GM23338 (cell line): Measurements from ENCODE around the gene OR1D5. TPM values are rescaled to one million over a fixed set of nuclear protein-coding genes. Genes with fewer than 3 reads are reported as not detected.

Source experiments
- ATAC-seq: fragments of 200-7000 bp; cut with Tn5 transposase; 3 replicates; pipeline ENCODE4 v1.9.1; 2020
- DNase-seq: peaks from one replicate; pipeline ENCODE4 v3.0.0-alpha.2; 2015; ENCODE audit warnings: low spot score
- H2AFZ ChIP-seq: fragments of 200-600 bp; sonication (generic); 2 replicates; pipeline ENCODE4 v1.8.0; 2016; ENCODE audit warnings: antibody characterized with exemption, mild to moderate bottlenecking, moderate library complexity
- H3F3A ChIP-seq: fragments of 200-600 bp; sonication (generic); replicated peaks from 2 replicates; pipeline ENCODE4 v1.8.0; 2017; ENCODE audit warnings: antibody characterized with exemption, mixed run types, low read depth
- H3K27ac ChIP-seq: fragments of 200-600 bp; sonication (generic); 2 replicates; pipeline ENCODE4 v1.6.1; 2016; ENCODE audit warnings: low read depth
- H3K27me3 ChIP-seq: fragments of 200-600 bp; sonication (generic); 2 replicates; pipeline ENCODE4 v1.8.0; 2016; ENCODE audit warnings: mild to moderate bottlenecking, mixed run types, moderate library complexity; ENCODE audit not compliant: insufficient read depth
- H3K36me3 ChIP-seq: fragments of 200-600 bp; sonication (generic); 2 replicates; pipeline ENCODE4 v1.8.0; 2016; ENCODE audit warnings: mild to moderate bottlenecking; ENCODE audit not compliant: insufficient read depth
- H3K4me1 ChIP-seq: fragments of 200-600 bp; sonication (generic); 2 replicates; pipeline ENCODE4 v1.8.0; 2016; ENCODE audit warnings: mild to moderate bottlenecking, moderate library complexity; ENCODE audit not compliant: insufficient read depth
- H3K4me2 ChIP-seq: fragments of 200-600 bp; sonication (generic); 2 replicates; pipeline ENCODE4 v1.7.1; 2017; ENCODE audit warnings: mixed run types
- H3K4me3 ChIP-seq: fragments of 200-600 bp; sonication (generic); 2 replicates; pipeline ENCODE4 v1.6.1; 2016; ENCODE audit warnings: mixed run types
- H3K79me2 ChIP-seq: fragments of 200-600 bp; sonication (generic); replicated peaks from 2 replicates; pipeline ENCODE4 v1.8.0; 2017; ENCODE audit warnings: mild to moderate bottlenecking; ENCODE audit not compliant: insufficient read depth
- H3K9me2 ChIP-seq: fragments of 200-600 bp; sonication (generic); 2 replicates; pipeline ENCODE4 v1.8.0; 2017; ENCODE audit not compliant: insufficient read depth
- H4K20me1 ChIP-seq: fragments of 200-600 bp; sonication (generic); replicated peaks from 2 replicates; pipeline ENCODE4 v1.8.0; 2017; ENCODE audit warnings: mild to moderate bottlenecking; ENCODE audit not compliant: insufficient read depth
- H3K27ac Mint-ChIP-seq: 2 replicates; pipeline ENCODE4 v1.8.0; 2020; ENCODE audit warnings: inconsistent platforms, mild to moderate bottlenecking, moderate library complexity, mixed read lengths
- H3K27me3 Mint-ChIP-seq: 3 replicates; pipeline ENCODE4 v1.8.0; 2022; ENCODE audit warnings: low read depth, mild to moderate bottlenecking, moderate library complexity, mixed read lengths, inconsistent platforms; ENCODE audit not compliant: insufficient read depth, poor library complexity
- H3K36me3 Mint-ChIP-seq: 3 replicates; pipeline ENCODE4 v1.8.0; 2021; ENCODE audit warnings: low read depth, mild to moderate bottlenecking, inconsistent platforms, moderate library complexity, mixed read lengths
- H3K4me1 Mint-ChIP-seq: 3 replicates; pipeline ENCODE4 v1.8.0; 2020; ENCODE audit warnings: mild to moderate bottlenecking, inconsistent platforms, mixed read lengths
- H3K4me3 Mint-ChIP-seq: 3 replicates; pipeline ENCODE4 v1.8.0; 2021; ENCODE audit warnings: moderate library complexity, mild to moderate bottlenecking, inconsistent platforms, mixed read lengths
- H3K9me3 Mint-ChIP-seq: 3 replicates; pipeline ENCODE4 v1.8.0; 2020; ENCODE audit warnings: moderate library complexity, mild to moderate bottlenecking, inconsistent platforms, mixed read lengths
- EZH2 ChIP-seq: fragments of 200-600 bp; sonication (generic); IDR thresholded peaks from one replicate; pipeline ENCODE4 v1.8.0; 2017; ENCODE audit warnings: antibody characterized with exemption, mild to moderate bottlenecking, low read depth; ENCODE audit not compliant: unreplicated experiment
- JUNB ChIP-seq: IDR thresholded peaks from one replicate; pipeline ENCODE4 v1.6.1; 2016; ENCODE audit warnings: antibody characterized with exemption; ENCODE audit not compliant: unreplicated experiment
- NANOG ChIP-seq: IDR thresholded peaks from 2 replicates; pipeline ENCODE4 v1.6.1; 2016; ENCODE audit warnings: antibody characterized with exemption, borderline replicate concordance
- ZNF331 ChIP-seq: fragments of 250-450 bp; sonication (Bioruptor Pico); IDR thresholded peaks from 2 replicates; pipeline ENCODE4 v1.5.0; 2020; ENCODE audit warnings: low read depth, mild to moderate bottlenecking, moderate library complexity
- polyA plus RNA-seq: library from polyadenylated mRNA; unstranded; fragments of >200 nt; fragmentation: Nextera tagmentation; extraction: Ambion mirVana; gene quantifications from 2 replicates; pipeline ENCODE4 v1.2.1, GENCODE V29; 2016
- total RNA-seq: library from RNA; depleted of rRNA; stranded (reverse); fragments of >200 nt; shearing (Covaris generic); gene quantifications from 2 replicates; pipeline ENCODE4 v1.2.3, GENCODE V29; 2014
- TF ChIP-seq, protein P1 (sequence below): IDR thresholded peaks from 2 replicates; pipeline ENCODE4 v1.6.1; 2016; ENCODE audit warnings: antibody characterized with exemption
- TF ChIP-seq, protein P2 (sequence below): fragments of 250-450 bp; sonication (Bioruptor Pico); IDR thresholded peaks from 2 replicates; pipeline ENCODE4 v1.5.0; 2020; ENCODE audit warnings: mild to moderate bottlenecking, moderate library complexity
- TF ChIP-seq, protein P3 (sequence below): IDR thresholded peaks from one replicate; pipeline ENCODE4 v1.6.1; 2018; ENCODE audit warnings: antibody characterized with exemption; ENCODE audit not compliant: unreplicated experiment

The OR1D5 gene
- total and polyA plus RNA-seq, 2 experiments from 2014 or later, result not detected

DNA sequence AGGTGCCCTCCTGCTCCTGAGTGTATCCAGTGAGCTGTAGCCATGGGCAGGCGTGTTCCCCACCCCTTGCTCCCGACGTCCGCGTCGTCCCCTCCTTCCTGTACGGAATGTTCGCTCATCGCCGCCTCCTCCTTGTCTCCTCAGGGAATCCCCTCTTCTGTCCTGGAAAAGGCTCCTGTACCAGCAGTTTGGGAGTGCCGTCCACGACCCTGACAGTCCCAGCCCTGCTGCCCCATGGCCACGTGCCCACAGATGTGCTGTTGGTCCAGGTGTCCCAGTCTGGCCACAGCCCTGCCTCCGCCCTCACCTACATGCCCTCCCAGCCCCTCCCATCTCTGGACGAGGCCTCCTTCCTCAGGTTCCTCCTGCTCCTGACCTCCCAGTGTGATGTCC, 30.2 kb downstream of the OR1D5 start:
- Histone ChIP-seq H3K4me3 (no peak overlapping the region), H3K4me2 (no peak overlapping the region), H4K20me1 (no peaks in the 10 kb centered on the region), H3F3A (no peaks in the 10 kb centered on the region), H3K36me3 (peaks cover 14% of the 10 kb centered on the region), H3K79me2 (no peaks in the 10 kb centered on the region), H3K27me3 (no peaks in the 10 kb centered on the region), H2AFZ (no peak overlapping the region), H3K9me2 (no peaks in the 10 kb centered on the region), H3K27ac (no peak overlapping the region), H3K4me1 (no peaks in the 10 kb centered on the region)
- TF ChIP-seq, protein P1, sequence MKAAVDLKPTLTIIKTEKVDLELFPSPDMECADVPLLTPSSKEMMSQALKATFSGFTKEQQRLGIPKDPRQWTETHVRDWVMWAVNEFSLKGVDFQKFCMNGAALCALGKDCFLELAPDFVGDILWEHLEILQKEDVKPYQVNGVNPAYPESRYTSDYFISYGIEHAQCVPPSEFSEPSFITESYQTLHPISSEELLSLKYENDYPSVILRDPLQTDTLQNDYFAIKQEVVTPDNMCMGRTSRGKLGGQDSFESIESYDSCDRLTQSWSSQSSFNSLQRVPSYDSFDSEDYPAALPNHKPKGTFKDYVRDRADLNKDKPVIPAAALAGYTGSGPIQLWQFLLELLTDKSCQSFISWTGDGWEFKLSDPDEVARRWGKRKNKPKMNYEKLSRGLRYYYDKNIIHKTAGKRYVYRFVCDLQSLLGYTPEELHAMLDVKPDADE, result no peak
- TF ChIP-seq EZH2 (no peak), NANOG (no peak), ZNF331 (CRISPR knock-in tag) (no peak), JUNB (no peak)
- TF ChIP-seq, protein P2, sequence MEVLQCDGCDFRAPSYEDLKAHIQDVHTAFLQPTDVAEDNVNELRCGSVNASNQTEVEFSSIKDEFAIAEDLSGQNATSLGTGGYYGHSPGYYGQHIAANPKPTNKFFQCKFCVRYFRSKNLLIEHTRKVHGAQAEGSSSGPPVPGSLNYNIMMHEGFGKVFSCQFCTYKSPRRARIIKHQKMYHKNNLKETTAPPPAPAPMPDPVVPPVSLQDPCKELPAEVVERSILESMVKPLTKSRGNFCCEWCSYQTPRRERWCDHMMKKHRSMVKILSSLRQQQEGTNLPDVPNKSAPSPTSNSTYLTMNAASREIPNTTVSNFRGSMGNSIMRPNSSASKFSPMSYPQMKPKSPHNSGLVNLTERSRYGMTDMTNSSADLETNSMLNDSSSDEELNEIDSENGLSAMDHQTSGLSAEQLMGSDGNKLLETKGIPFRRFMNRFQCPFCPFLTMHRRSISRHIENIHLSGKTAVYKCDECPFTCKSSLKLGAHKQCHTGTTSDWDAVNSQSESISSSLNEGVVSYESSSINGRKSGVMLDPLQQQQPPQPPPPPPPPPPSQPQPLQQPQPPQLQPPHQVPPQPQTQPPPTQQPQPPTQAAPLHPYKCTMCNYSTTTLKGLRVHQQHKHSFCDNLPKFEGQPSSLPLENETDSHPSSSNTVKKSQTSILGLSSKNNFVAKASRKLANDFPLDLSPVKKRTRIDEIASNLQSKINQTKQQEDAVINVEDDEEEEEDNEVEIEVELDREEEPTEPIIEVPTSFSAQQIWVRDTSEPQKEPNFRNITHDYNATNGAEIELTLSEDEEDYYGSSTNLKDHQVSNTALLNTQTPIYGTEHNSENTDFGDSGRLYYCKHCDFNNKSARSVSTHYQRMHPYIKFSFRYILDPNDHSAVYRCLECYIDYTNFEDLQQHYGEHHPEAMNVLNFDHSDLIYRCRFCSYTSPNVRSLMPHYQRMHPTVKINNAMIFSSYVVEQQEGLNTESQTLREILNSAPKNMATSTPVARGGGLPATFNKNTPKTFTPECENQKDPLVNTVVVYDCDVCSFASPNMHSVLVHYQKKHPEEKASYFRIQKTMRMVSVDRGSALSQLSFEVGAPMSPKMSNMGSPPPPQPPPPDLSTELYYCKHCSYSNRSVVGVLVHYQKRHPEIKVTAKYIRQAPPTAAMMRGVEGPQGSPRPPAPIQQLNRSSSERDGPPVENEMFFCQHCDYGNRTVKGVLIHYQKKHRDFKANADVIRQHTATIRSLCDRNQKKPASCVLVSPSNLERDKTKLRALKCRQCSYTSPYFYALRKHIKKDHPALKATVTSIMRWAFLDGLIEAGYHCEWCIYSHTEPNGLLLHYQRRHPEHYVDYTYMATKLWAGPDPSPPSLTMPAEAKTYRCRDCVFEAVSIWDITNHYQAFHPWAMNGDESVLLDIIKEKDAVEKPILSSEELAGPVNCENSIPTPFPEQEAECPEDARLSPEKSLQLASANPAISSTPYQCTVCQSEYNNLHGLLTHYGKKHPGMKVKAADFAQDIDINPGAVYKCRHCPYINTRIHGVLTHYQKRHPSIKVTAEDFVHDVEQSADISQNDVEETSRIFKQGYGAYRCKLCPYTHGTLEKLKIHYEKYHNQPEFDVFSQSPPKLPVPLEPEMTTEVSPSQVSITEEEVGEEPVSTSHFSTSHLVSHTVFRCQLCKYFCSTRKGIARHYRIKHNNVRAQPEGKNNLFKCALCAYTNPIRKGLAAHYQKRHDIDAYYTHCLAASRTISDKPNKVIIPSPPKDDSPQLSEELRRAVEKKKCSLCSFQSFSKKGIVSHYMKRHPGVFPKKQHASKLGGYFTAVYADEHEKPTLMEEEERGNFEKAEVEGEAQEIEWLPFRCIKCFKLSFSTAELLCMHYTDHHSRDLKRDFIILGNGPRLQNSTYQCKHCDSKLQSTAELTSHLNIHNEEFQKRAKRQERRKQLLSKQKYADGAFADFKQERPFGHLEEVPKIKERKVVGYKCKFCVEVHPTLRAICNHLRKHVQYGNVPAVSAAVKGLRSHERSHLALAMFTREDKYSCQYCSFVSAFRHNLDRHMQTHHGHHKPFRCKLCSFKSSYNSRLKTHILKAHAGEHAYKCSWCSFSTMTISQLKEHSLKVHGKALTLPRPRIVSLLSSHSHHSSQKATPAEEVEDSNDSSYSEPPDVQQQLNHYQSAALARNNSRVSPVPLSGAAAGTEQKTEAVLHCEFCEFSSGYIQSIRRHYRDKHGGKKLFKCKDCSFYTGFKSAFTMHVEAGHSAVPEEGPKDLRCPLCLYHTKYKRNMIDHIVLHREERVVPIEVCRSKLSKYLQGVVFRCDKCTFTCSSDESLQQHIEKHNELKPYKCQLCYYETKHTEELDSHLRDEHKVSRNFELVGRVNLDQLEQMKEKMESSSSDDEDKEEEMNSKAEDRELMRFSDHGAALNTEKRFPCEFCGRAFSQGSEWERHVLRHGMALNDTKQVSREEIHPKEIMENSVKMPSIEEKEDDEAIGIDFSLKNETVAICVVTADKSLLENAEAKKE, result no peak
- TF ChIP-seq, protein P3, sequence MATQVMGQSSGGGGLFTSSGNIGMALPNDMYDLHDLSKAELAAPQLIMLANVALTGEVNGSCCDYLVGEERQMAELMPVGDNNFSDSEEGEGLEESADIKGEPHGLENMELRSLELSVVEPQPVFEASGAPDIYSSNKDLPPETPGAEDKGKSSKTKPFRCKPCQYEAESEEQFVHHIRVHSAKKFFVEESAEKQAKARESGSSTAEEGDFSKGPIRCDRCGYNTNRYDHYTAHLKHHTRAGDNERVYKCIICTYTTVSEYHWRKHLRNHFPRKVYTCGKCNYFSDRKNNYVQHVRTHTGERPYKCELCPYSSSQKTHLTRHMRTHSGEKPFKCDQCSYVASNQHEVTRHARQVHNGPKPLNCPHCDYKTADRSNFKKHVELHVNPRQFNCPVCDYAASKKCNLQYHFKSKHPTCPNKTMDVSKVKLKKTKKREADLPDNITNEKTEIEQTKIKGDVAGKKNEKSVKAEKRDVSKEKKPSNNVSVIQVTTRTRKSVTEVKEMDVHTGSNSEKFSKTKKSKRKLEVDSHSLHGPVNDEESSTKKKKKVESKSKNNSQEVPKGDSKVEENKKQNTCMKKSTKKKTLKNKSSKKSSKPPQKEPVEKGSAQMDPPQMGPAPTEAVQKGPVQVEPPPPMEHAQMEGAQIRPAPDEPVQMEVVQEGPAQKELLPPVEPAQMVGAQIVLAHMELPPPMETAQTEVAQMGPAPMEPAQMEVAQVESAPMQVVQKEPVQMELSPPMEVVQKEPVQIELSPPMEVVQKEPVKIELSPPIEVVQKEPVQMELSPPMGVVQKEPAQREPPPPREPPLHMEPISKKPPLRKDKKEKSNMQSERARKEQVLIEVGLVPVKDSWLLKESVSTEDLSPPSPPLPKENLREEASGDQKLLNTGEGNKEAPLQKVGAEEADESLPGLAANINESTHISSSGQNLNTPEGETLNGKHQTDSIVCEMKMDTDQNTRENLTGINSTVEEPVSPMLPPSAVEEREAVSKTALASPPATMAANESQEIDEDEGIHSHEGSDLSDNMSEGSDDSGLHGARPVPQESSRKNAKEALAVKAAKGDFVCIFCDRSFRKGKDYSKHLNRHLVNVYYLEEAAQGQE, result no peak
- H3K4me3 Mint-ChIP-seq, result no peak overlapping the region
- ATAC-seq (no peak), DNase-seq (no peak)
- no peaks in the 10 kb centered on the region for H3K4me1 Mint-ChIP-seq
- H3K9me3 Mint-ChIP-seq, result no peaks in the 10 kb centered on the region
- H3K36me3 Mint-ChIP-seq, result peaks cover 23% of the 10 kb centered on the region
- no peak overlapping the region; the same call in 1 of the 2 replicates for H3K27ac Mint-ChIP-seq
- H3K27me3 Mint-ChIP-seq, result peaks cover 10% of the 10 kb centered on the region
